Activated CD4-positive, alpha-beta T cell treated with anti-CD3 and anti-CD28 coated beads, Interleukin-2, amount 50 U/mL, for 16 hours (primary cell): Measurements from ENCODE around the gene CBL.
A peak's percentile ranks its signal among the peaks of the same experiment; 100 is the strongest.

ENCODE experiments used
- DNase-seq: peaks from one replicate; pipeline ENCODE4 v3.0.0-alpha.2; 2020

The CBL gene

DNA sequence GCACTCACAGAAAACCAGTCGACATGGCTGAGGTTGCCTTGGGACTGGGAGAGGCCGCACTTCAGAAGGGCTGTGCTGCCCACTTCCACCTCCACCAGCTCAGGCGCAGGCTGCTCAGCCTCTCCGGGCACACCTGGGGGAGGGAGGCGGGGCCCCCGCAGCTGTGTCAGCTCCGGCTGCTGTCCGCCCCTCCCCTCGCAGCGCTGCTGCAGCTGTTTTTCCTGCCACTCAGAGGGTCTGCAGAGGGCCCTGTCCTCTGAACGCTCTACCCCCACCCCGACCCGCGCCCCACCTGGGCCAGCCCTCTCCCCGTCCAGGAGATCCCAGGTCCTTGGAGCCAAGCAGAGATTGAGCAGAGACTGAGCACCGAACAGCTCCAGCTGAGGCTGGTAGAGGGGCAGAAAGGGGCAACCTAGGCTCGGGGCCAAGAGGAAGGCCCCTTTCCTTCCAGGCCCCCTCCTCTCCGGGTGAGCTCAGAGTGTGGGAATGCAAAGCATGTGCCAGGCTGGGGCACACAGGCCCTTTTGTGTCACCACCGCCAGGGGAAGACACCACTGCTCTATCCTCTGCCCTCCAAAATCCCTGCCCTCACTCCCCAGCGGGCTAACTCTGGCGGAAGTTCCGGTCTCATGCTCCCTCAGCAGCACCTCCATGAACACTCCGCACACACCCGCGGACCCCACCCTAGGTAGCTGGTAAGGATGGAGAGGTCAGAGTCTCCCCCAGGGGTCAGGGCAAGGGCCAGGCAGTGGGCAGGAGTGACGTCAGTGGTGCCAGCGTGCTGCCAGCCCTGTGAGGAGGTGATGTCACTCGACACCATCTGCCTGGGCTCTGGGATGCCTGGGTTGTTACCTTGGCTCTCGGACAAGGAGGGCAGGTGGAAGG, 109.2 kb downstream of the CBL start:
- peak; percentile 46 for DNase-seq

DNA sequence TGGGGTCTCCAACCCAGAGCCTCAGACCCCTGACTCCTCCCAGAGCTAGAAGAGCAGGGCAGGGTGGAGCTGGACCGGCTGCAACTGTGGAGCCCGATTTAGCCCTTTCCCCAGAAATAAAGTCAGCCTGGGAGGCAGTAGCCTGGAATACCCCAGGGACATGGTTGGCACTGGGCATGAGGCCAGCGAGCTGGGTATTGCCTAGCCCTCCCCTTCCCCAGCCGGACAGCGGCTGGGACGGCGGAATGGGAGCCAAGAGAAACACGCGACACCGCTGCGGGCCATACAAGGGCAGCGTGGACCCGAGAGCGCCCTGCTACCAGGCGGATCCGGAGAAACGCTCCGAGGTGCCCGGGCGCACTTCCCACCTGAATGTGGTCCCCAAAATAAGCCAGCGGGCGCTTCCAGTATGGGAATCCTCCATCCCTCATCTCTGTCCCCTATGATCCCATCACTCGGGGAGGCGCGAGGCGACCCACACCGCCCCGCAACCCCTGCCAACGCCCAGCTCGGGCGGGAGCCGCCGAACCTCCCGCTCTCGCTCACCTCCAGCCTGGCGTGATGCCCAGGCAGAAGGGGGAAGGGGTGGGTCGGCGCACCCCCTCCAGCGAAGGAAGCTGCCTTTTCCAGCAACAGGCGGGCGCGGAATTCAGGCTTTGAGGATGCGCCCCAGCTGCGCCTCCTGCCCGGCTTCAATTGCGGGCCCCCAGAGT, 110.0 kb downstream of the CBL start:
- DNase-seq, result no peak

DNA sequence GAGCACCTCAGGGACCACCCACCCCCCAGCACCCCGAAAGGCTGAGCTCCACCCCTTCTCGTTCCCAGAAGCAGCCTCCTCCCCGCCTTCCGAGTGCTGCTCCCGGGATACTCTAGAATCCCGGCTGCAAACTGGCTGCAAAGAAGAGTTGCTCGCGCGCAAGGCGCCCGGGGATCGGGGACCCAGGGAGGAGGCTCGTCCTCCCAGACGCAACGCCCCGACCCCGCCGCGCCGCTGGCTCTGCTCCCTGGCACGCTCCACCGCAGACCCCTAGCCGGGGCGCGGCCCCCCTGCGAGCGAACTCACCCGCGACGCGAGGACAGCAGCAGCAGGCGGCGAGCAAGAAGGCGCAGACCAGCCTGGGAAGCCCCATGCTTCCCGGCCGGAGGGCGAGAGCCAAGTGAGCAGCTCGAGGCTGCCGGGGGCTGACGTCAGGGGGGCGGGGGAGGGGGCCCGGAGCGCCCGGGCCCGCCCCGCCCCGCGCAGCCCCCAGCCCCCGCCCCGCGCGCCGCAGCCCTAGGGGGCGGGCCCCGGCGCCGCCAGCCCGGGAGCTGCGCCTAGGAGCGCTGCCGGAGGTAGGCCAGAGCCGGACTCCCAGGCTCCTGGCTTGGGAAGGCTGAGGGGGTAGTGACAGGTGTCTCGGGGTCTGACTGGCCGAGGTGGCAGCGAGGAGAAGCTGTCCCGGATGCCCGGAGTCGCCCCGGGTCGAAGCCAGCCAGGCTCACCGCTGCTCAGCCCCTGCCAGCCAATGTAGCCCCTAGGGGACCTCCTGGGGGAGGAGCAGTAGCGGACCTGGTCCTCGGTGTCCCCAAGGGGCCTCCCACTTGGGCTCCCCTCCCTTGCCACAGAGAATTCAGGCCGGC, 110.8 kb downstream of the CBL start, which contains the start of gene MCAM:
Gene MCAM, minus strand, starts transcription at position 402 of the 863 bp plus-strand sequence. Its CDS starts 29 bp downstream, at position 373.
- no peak for DNase-seq

DNA sequence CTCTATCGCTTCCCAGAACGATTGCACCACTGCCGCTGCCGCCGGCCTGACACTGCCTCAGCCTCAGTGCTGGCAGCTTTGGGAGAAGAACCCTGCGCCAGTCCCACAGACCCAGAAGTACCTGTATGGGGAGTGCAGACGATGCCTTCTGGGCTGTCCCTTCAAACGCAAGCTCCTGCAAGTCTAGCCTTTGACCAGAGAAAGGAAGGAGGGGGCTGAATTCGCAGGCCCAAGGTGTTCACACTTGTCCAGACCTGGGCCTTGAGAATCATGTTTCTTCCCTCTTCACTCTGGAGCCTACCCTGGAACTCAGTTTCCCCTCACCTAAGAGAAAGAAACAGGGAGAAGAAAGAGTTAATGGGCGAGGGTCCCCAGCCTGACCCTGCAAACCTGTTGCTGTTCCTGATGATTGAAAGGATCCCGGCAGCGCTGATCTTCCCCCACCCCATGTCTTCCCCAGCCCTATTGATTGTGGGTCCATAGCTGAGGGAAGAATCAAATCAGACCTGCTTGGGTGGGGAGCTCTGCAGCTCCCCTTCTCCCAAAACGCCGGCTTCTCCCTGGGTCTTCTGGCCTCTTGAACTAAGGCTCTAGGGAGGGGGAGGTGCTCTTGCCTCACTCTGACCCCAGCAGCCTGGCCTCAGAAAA, 111.6 kb downstream of the CBL start:
- DNase-seq, result no peak

DNA sequence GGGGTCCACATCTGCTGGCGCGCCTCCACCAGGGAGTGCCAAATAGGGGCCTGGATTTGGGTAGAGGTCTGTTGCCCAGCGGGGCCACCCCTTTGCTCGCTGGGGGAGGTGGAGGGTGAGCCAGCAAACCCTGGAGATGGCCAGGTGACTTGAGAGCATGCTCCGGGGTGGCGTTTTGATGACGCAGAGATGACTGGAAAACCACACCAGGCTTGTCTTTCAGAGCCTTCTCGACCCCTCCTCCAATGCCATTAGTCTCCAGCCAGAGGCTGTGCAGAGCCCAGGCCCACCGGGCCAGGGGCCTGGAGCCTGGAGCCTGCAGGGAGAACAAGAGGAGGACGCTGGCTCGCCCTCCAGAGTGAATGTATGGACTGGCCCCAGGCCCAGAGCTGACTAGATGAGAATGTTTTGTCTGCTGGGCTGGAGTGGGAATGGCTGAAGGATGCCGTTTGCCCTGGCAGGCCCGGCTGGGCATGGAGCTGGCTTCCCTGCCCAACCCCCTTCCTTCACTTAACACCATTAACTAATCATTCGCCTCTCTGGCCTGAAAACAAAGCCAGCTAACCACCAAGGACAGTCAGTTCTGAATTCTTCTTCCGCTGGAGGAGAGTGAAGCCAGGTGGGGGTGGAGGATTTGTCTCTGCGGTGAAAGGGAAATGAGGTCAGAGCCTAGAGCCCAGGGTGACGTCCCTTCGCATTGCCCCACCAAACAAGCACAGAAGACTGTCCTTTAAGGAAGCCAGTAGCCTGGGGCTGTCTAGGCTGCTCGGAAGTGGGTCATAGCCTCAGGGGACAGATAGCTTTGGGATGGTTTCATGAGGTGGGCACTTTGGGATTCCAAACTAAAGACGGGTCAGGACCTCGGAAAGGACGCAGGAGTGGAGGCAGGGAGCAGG, 112.3 kb downstream of the CBL start:
- peak; percentile 63 for DNase-seq

DNA sequence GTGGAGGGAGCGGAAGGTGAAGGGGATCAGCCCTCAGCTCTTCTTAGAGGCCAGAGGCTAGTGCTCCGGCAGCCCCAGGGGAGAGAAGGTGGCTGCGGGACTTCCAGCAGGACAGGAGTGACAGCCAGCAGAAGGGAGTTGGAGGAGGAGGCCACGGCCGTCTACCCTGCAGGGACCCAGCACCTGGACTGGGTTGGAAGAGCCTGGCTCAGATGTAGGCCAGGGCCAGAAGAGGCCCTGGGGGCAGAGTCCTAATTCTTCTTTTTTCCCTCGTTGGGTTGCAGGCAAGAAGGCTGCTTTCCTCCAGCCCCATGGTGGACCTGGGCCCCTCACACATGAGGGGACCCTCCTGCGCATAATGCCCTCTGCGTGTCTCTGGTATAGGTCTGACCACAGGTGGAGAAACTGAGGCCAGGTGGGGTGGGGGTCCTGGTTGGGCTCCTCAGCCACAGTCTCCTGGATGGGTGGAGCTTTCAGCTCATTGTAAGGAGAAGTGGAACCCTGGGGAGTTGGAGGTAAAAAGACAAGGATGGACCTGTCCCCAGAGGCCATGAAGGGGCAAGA, 113.1 kb downstream of the CBL start:
- no peak for DNase-seq

DNA sequence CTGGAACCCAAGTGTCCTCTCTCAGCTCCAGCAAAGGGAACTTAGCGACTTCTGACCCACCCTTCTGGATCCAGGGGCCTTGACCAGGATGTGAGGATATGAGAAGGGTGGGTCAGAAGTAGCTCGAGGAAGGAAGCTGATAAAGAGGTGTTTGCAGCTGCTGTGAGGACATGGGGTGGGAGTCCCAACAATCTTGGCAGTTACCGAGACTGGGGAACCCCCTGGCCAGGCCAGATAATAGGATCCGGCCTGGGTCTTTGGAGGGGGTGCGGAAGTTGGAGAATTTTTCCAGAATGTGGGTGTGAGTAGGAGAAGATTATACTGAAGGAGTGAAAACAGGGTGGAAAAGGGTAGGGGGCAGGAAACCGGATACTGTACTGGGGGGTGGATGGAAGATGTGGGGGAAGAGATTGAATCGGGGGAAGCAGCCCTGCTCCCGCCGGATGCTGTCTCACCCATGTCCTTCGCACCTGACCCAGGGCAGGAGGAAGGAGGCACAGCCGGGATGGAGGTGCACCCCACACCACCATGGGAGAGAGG, 113.6 kb downstream of the CBL start:
- DNase-seq, result no peak

DNA sequence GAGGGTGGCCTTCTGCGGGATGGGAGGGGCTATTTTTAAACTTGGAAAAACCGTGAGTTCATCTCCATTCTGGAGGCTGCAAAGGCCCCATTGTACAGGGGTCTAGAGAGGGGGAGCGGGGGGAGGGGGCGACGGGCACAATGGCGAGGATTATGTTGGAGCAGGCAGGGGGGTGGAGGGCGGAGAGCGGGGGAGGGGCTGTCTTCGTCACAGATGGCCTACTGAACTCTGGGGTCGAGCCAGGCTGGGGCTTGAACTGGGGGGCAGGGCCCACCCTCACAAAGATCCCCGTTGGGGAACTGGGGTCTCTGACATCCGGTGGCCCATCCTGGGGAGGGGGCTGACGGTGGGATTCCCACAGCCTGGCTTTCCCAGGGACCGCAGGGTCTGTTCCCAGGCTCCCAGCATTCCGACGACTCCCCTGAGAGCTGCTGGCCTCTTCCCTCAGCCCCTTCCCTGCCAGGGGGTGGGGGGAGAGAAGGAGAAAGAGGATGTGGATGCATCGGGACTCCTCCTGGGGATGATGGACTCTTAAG, 114.2 kb downstream of the CBL start:
- no peak for DNase-seq

DNA sequence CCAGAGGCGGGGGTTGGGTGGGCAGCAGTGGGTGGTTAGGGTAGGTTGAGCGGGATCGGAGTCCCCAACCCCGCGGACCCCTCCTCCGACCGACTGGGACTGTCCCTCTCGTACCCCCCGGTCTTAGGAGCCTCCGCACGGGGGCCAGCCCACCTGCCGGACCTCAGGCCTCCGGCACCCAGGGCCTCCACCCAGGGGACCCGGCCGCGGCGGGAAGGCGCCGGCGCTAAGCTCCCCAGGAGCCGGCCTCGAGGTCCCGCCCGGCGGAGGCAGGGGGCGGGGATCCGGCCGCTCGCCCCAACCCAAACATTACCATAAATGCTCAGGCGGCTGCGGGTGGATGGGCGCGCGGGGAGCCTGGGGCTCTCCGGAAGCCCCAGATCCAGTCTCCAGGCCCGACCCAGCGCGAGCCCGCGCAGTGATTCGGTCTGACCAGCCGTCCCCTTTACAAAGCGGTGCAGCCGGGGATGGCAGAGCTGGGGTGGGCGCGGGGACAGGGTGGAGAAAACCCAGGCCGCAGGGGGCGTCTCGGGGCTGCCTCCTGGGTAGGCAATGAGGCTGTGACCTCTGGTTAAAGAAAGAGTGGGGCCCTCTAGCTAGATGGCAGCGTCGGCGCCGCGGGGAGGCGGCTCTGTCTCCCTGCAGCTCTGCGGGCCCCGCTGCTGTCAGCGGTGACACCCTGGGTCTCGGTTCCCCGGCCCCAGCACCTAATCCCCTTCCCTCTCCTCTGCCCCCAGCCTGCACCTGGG, 114.8 kb downstream of the CBL start:
- DNase-seq, result peak; percentile 77

DNA sequence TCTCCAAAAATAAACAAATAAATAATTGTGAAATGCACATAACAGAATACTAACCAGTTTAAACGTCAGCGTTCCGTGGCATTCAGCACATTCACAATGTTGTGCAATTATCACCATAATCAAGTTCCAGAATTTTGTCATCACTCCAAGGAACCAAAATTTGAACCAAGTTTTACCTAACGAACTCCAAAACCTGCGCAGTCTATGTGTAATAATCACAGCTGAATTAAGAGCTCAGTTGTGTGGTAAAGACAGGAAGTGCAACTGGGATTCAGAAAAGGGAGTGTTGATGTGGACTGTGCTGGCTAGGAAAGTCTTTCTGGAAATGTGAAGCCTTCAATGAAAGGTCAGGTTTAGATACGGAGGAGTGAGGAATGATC, 116.2 kb downstream of the CBL start:
- DNase-seq, result no peak

DNA sequence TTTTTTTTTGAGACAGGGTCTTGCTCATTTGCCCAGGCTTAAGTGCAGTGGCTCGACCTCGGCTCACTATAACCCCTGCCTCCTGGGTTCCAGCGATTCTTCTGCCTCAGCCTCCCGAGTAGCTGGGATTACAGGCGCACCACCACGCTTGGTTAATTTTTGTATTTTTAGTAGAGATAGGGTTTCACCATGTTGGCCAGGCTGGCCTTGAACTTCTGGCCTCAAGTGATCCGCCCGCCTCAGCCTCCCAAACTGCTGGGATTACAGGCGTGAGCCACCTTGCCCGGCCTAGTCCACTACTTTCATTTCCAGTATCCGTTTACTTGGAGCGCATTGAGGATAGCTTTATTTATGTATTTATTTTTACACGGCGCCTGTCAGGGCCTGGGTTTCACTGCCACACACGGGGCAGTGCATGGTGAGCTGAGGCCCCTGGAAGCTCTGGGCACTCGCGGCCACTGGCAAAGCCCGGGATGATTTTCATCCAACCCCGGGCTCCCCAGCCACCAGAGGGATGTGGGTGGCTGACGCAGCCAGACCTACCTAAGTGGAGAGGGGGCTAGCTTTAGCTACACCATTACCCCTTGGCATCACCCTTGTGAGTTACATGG, 116.9 kb downstream of the CBL start:
- no peak for DNase-seq

DNA sequence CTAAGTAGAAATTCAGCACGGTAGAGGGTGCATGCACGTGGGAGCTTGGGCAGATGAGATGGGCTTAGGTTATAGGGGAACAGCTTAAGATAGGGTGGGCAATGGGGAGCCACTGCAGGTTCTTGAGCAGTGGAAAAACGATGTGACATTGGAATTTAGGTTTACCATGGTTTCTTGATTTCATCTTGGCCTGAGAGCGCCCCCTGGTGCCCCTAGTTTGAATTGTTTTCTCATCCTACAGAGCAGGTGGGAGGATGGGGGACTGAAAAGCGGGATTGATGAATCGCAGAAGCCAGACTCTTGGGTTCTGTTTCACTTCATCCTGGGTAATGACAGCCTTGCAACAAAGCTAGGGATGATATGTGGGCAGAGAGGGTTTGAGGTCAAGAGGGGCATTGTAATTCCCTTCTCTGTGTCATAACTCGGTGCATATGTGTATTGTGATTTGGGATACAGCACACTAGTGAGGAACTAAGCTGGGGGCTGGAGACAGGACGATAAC, 117.4 kb downstream of the CBL start:
- DNase-seq, result peak; percentile 79

DNA sequence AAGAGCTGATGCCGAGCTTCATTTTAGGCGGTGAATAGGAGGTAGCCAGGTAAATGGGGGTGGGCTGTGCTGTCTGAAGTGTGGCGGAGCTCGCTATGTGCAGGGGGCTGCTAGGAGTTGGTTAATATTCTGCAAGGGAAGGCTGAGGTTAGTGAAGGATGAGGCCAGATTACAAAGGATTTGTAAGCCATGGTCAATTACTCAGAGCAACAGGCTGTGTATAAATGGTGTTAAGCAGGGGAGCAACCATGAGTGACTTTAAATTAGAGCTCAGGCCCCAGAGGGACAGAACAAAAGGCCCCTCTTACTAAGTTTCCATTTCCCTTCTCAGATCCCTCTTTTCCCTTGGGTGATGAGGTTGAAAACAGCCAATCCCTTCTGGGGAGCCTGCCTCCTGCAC, 118.0 kb downstream of the CBL start:
- DNase-seq, result no peak

DNA sequence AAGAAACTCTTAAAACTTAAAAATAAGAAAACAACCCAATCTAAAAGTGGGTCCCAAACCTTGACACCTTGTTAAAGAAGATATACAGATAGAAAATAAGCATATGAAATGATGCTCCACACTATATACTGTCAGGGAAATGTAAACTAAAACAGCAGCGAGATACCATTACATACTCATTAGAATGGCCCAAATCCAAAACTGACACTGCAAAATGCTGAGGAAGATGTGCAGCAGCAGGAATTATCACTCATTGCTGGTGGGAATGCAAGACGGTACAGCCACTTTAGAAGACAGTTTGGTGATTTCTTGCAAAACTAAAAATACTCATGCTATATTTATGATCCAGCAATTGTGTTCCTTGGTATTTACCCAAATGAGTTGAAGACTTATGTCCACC, 123.2 kb downstream of the CBL start:
- DNase-seq, result no peak

DNA sequence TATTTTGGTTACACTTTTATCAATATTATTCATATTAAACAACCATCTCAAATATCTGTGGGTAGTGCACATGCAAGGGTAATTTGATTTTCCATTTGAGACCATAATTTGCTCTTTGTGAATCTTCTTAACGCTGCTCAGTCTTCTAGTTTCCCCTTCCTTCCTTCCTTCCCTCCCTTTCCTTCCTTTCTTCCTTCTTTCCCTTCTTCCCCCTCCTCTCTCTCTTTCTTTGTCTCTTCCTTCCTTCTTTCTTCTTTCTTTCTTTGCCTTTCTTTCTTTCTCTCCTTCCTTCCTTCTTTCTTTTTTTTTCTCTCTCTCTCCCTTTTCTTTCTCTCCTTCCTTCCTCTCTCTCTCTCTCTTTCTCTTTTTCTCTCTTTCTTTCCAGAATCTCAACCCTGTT, 124.1 kb downstream of the CBL start:
- no peak for DNase-seq

DNA sequence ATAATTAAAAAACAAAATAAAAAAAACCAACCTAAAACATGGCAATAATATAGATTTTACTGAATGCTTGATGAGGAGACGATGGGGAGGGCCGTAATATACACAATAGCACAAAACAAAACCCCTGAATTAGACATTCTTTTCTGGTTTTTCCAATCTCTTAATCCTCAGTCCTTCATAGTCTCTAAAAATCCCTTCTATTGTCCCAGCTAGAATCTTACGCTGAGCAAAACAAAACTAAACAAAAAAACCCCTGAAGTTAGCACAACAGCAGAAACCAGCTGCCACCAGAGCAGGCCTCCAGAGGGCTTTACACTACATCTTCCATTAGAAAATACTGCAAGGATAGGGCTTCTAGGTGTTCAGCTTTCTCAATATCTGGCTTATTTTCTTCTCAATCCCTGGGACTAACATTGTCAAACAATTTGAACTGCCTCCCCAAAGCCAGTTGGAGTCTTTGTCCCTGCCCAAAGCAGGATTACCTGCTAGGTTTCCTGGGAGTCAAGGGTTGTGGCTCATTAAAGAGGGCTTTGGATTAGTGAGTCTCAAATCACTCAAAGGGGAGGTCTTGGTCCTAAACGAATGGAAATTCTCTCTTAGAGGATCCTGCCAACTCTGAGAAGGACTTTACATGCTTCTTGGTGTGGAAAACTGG, 126.1 kb downstream of the CBL start:
- no peak for DNase-seq

DNA sequence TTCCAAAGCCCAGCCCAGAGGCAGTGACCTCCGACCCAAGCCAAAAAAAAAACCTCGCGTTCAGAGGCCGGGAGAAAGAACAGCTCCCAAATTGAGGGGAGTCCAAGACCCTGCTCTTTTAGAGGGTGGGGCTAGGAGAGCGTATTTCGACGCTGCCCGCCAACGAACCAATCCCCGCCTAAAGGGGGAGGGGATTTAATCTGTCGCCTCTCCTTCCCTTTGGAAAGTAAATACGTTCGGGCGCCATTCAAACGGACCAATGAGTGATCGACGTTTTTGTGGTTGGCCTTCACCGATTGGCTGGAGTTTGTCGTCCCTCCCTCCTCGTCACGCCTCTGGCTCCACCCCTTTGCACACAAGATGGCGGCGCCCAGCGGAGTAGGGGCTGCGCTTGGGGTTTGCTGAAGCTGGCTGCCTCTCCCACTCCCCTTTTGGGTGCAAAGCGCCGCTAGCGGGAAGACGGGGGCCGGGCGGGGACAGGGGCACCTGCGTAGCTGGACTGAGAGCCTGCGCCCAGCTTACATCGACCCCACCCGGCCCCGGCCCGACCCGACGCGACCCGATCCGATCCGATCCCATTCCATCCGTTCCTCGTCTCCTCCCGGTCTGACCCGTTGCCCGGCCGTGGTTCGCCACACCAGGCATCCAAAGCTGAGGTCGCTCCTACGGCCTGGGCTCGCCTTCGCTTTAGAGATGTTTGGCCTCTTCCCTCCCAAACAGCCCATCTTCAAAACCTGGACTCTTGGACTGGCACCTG, 128.2 kb downstream of the CBL start, which contains the start of gene RNF26:
Gene RNF26, plus strand, starts transcription at position 354 of the 757 bp plus-strand sequence. CDS start 596 bp downstream, outside the sequence.
- DNase-seq, result peak; percentile 98
